Keratinocyte (primary cell): ENCODE results near the gene OR2T35. TPM values are rescaled to one million over a fixed set of nuclear protein-coding genes. Genes with fewer than 3 reads are reported as not detected.

Experiments used
- DNase-seq: peaks from one replicate; pipeline ENCODE4 v3.0.0-alpha.2; 2011; ENCODE audit warnings: low read depth, missing footprints, low spot score
- FAIRE-seq: peaks from 2 replicates; lab custom pipeline; 2011; peaks lifted over from hg19 to GRCh38; lab: Jason Lieb, UNC
- H2AFZ ChIP-seq: 2 replicates; pipeline ENCODE4 v1.6.0; 2012; ENCODE audit warnings: low read length, control low read depth, inconsistent platforms; ENCODE audit not compliant: control insufficient read depth
- H3K27ac ChIP-seq: 2 replicates; pipeline ENCODE4 v1.5.1; 2011; ENCODE audit warnings: low read length; ENCODE audit not compliant: control insufficient read depth, insufficient read depth
- H3K27me3 ChIP-seq: 3 replicates; pipeline ENCODE4 v1.6.0; 2011; ENCODE audit warnings: low read length; ENCODE audit not compliant: control insufficient read depth, insufficient read depth; ENCODE audit errors: extremely low read depth
- H3K36me3 ChIP-seq, 2 experiments: 2 replicates in 1 of 2; 3 replicates in 1 of 2; pipeline ENCODE4 v1.5.1; 2011; ENCODE audit warnings: low read length in 2 of 2, mild to moderate bottlenecking in 1 of 2; ENCODE audit not compliant: control insufficient read depth in 2 of 2, insufficient read depth in 2 of 2; ENCODE audit errors: extremely low read depth in 1 of 2
- H3K4me1 ChIP-seq: 3 replicates; pipeline ENCODE4 v1.5.1; 2011; ENCODE audit warnings: low read length; ENCODE audit not compliant: control insufficient read depth, insufficient read depth; ENCODE audit errors: extremely low read depth
- H3K4me2 ChIP-seq: 3 replicates; pipeline ENCODE4 v1.6.0; 2011; ENCODE audit warnings: low read depth, low read length; ENCODE audit not compliant: control insufficient read depth, insufficient read depth; ENCODE audit errors: extremely low read depth
- H3K4me3 ChIP-seq, 3 experiments: fragments of 200-600 bp in 1 of 3; sonication (generic) in 1 of 3; 2 replicates in 2 of 3; 3 replicates in 1 of 3; pipeline ENCODE4 v1.5.1; 2011 to 2016; ENCODE audit warnings: low read length in 3 of 3, mild to moderate bottlenecking in 3 of 3, control low read depth in 2 of 3, inconsistent platforms in 1 of 3, low read depth in 1 of 3, mixed read lengths in 1 of 3, mixed run types in 1 of 3, moderate library complexity in 1 of 3; ENCODE audit not compliant: control insufficient read depth in 2 of 3, insufficient read depth in 2 of 3; ENCODE audit errors: extremely low read depth in 1 of 3
- H3K79me2 ChIP-seq: 2 replicates; pipeline ENCODE4 v1.6.0; 2012; ENCODE audit warnings: low read length; ENCODE audit not compliant: control insufficient read depth, insufficient read depth
- H3K9ac ChIP-seq: 3 replicates; pipeline ENCODE4 v1.6.0; 2011; ENCODE audit warnings: low read length; ENCODE audit not compliant: control insufficient read depth, insufficient read depth; ENCODE audit errors: extremely low read depth
- H3K9me1 ChIP-seq: 3 replicates; pipeline ENCODE4 v1.6.0; 2011; ENCODE audit warnings: low read length; ENCODE audit not compliant: control insufficient read depth, insufficient read depth; ENCODE audit errors: extremely low read depth
- H3K9me3 ChIP-seq: 2 replicates; pipeline ENCODE4 v1.5.1; 2012; ENCODE audit warnings: low read depth, low read length; ENCODE audit not compliant: control insufficient read depth
- H4K20me1 ChIP-seq: 3 replicates; pipeline ENCODE4 v1.6.0; 2011; ENCODE audit warnings: low read length; ENCODE audit not compliant: control insufficient read depth, insufficient read depth; ENCODE audit errors: extremely low read depth
- CTCF ChIP-seq, 3 experiments: IDR thresholded peaks in 1 of 3; conservative IDR thresholded peaks in 1 of 3; optimal IDR thresholded peaks in 1 of 3; 2 replicates in 2 of 3; 3 replicates in 1 of 3; pipeline versions ENCODE3 to v1.5.1; 2011; ENCODE audit warnings: low read length in 3 of 3, mild to moderate bottlenecking in 3 of 3, moderate library complexity in 2 of 3, control low read depth in 1 of 3, inconsistent platforms in 1 of 3; ENCODE audit not compliant: insufficient read depth in 2 of 3; ENCODE audit errors: extremely low read depth in 1 of 3
- EZH2 ChIP-seq: IDR thresholded peaks from one replicate; pipeline ENCODE4 v1.6.1; 2012; ENCODE audit warnings: inconsistent platforms, mild to moderate bottlenecking, low read length, moderate library complexity
- dilution Hi-C: fragments of 300-500 bp; cut with MboI; formaldehyde crosslinking; loops from one replicate; pipeline ENCODE4 v1.7.0; 2020; ENCODE audit warnings: low sequenced_read_pairs; ENCODE audit not compliant: extremely low pct_ligation_motif_present
- polyA plus RNA-seq, 5 experiments: library from polyadenylated mRNA; depleted of rRNA in 3 of 5; stranded (reverse) in 3 of 5; stranded (forward) in 1 of 5; unstranded in 1 of 5; fragments of >200 nt; gene quantifications; 1 replicate in 1 of 5; 2 replicates in 3 of 5; 3 replicates in 1 of 5; pipeline versions ENCODE4 v1.2.1 to v1.2.3, GENCODE V29; 2011 to 2012; ENCODE audit warnings: missing spikeins in 2 of 5, low read depth in 1 of 5, low replicate concordance in 1 of 5

Gene OR2T35
- polyA plus RNA-seq, 1 donor (not counting 4 experiments of a cell fraction or from before 2014, with no cell fraction given): not detected

GRCh38 chr1:248688527-248689298, 43.6 kb upstream of the OR2T35 start:
- no peak for FAIRE-seq
- DNase-seq: no peak
- H3K4me2 ChIP-seq: no peak overlapping the region

DNA sequence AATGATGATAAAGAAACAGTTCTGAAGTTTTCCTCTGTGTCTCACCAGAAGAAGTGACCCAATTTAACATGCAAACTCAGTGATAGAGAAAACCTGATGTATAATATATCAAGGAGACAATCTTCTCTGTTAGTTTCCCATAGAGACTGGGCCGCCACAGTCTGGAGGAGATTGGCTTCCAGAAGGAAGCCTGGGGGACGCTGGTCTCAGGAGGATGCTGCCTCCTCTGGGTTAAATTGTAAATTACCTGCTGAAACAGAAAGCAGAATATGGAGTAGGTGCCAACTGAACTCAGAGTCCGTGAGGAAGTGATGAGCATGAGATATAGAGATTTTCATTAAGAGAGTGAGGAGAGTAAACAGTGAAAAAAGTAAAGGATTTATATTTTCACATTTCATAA, 41.7 kb upstream of the OR2T35 start:
- H4K20me1 ChIP-seq: no peaks in the 10 kb centered on the region
- no peaks in the 10 kb centered on the region for H3K27me3 ChIP-seq
- FAIRE-seq (no peak), DNase-seq (no peak)
- H3K9me3 ChIP-seq: no peaks in the 10 kb centered on the region
- no peak overlapping the region for H3K4me2 ChIP-seq
- H2AFZ ChIP-seq: no peak overlapping the region
- dilution Hi-C loops: no loop called here
- TF ChIP-seq CTCF (optimal IDR thresholded peaks at IDR 0.05 in 1 of 3, IDR thresholded peaks at IDR 0.05 in 1 of 3, conservative IDR thresholded peaks at IDR 0.05 in 1 of 3; ENCODE audit: extremely low read depth in 1 of 3, insufficient read depth in 2 of 3, low read length in 3 of 3) (peak in 2 of 3 experiments; percentile 3 to 16), EZH2 (no peak)
- no peak overlapping the region for H3K27ac ChIP-seq
- H3K9me1 ChIP-seq: no peaks in the 10 kb centered on the region
- no peaks in the 10 kb centered on the region for H3K4me1 ChIP-seq
- no peaks in the 10 kb centered on the region for H3K79me2 ChIP-seq
- H3K36me3 ChIP-seq: no peaks in the 10 kb centered on the region
- H3K9ac ChIP-seq: no peak overlapping the region
- H3K4me3 ChIP-seq: no peak overlapping the region

More at GRCh38 chr1:248688527-248689298, 43.6 kb upstream of the OR2T35 start:
- no peak overlapping the region for H3K27ac ChIP-seq
- H3K4me3 ChIP-seq: no peak overlapping the region
- TF ChIP-seq CTCF (optimal IDR thresholded peaks at IDR 0.05 in 1 of 3, IDR thresholded peaks at IDR 0.05 in 1 of 3, conservative IDR thresholded peaks at IDR 0.05 in 1 of 3; ENCODE audit: extremely low read depth in 1 of 3, insufficient read depth in 2 of 3, low read length in 3 of 3) (no peak), EZH2 (no peak)
- H3K27me3 ChIP-seq: no peaks in the 10 kb centered on the region
- no peak overlapping the region for H3K9ac ChIP-seq
- H3K9me3 ChIP-seq: no peaks in the 10 kb centered on the region
- dilution Hi-C loops: no loop called here
- H4K20me1 ChIP-seq: no peaks in the 10 kb centered on the region
- H3K79me2 ChIP-seq: no peaks in the 10 kb centered on the region
- no peaks in the 10 kb centered on the region for H3K9me1 ChIP-seq
- H3K4me1 ChIP-seq: no peaks in the 10 kb centered on the region
- H3K36me3 ChIP-seq: no peaks in the 10 kb centered on the region
- no peak overlapping the region for H2AFZ ChIP-seq
